ENCODE data around the gene B4GALNT2.

DNA sequence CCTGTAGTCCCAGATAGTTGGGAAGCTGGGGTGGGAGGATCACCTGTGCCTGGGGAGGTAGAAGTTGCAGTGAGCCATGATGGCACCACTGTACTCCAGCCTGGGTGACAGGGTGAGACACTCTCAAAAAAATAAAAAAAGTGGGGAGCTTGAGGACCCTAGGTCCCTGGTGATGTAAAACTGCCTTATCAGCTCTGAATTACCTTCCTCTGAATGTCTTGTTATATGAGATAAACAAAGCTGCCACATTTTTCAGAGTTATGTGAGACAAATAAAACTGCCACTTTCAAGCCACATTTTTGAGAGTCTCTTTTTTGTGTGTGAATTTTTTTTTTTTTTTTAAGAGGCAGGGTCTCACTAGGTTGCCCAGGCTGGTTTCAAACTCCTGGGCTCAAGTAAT is 32.0 kb upstream of the B4GALNT2 start:
- TF ChIP-seq, protein P1, sequence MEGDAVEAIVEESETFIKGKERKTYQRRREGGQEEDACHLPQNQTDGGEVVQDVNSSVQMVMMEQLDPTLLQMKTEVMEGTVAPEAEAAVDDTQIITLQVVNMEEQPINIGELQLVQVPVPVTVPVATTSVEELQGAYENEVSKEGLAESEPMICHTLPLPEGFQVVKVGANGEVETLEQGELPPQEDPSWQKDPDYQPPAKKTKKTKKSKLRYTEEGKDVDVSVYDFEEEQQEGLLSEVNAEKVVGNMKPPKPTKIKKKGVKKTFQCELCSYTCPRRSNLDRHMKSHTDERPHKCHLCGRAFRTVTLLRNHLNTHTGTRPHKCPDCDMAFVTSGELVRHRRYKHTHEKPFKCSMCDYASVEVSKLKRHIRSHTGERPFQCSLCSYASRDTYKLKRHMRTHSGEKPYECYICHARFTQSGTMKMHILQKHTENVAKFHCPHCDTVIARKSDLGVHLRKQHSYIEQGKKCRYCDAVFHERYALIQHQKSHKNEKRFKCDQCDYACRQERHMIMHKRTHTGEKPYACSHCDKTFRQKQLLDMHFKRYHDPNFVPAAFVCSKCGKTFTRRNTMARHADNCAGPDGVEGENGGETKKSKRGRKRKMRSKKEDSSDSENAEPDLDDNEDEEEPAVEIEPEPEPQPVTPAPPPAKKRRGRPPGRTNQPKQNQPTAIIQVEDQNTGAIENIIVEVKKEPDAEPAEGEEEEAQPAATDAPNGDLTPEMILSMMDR (conservative IDR thresholded peaks at IDR 0.05; ENCODE audit: low read depth, low read length), result no peak
- TF ChIP-seq EZH2phosphoT487 (IDR thresholded peaks at IDR 0.05; ENCODE audit: borderline replicate concordance, low read length) (no peak), EZH2 (IDR thresholded peaks at IDR 0.05; ENCODE audit: low read length, unreplicated experiment) (no peak)

All from PC-3 (cell line).